OCI-M2 (cell line): ENCODE measurements around the gene YES1.
"Not testable (repeated sequence)": the region's sequence is repeated elsewhere in the genome, so short reads cannot be mapped to it uniquely, and the experiment has no call there.

Source experiments
- DNase-seq: peaks from one replicate; lab custom pipeline; 2025; ENCODE audit not compliant: unreplicated experiment; lab: John Stamatoyannopoulos, UW

YES1 gene

GRCh38 chr18:730692-731091, 81.3 kb downstream of the YES1 start:
- no peak for DNase-seq

- DNase-seq = not testable (repeated sequence)
These were observed 81.9 kb downstream of the YES1 start for GRCh38 chr18:730120-730519.

- DNase-seq = no peak
These were observed 86.4 kb downstream of the YES1 start for GRCh38 chr18:725646-726045.

- no peak for DNase-seq
These were observed 88.4 kb downstream of the YES1 start for GRCh38 chr18:723541-724080.

GRCh38 chr18:717003-717402, 95.0 kb downstream of the YES1 start:
- DNase-seq = no peak

GRCh38 chr18:715626-716025, 96.4 kb downstream of the YES1 start:
- DNase-seq = no peak

- no peak for DNase-seq
These were observed 98.9 kb downstream of the YES1 start for GRCh38 chr18:713135-713490.

- DNase-seq = no peak
These were observed 99.5 kb downstream of the YES1 start, which contains the start of gene ENOSF1 for GRCh38 chr18:712401-713134. Gene ENOSF1 (minus strand): TSS chr18:712630. CDS start chr18:712587, 43 bp downstream.

- DNase-seq = no peak
These were observed 100.2 kb downstream of the YES1 start for GRCh38 chr18:711657-712400.

- peak; percentile 29 for DNase-seq
These were observed 100.8 kb downstream of the YES1 start for GRCh38 chr18:711310-711656.

- DNase-seq = no peak
These were observed 101.4 kb downstream of the YES1 start for GRCh38 chr18:710418-711300.

- DNase-seq = no peak
These were observed 102.3 kb downstream of the YES1 start for GRCh38 chr18:709771-710170.

GRCh38 chr18:708096-708495, 103.9 kb downstream of the YES1 start:
- DNase-seq = no peak

GRCh38 chr18:706405-706804, 105.6 kb downstream of the YES1 start:
- DNase-seq = no peak

- no peak for DNase-seq
These were observed 108.7 kb downstream of the YES1 start for GRCh38 chr18:703213-703967.

- no peak for DNase-seq
These were observed 114.2 kb downstream of the YES1 start for GRCh38 chr18:697800-698199.

GRCh38 chr18:697012-697411, 115.0 kb downstream of the YES1 start:
- DNase-seq = no peak

- no peak for DNase-seq
These were observed 118.4 kb downstream of the YES1 start for GRCh38 chr18:693466-694187.

- no peak for DNase-seq
These were observed 119.2 kb downstream of the YES1 start for GRCh38 chr18:692824-693223.

- no peak for DNase-seq
These were observed 123.7 kb downstream of the YES1 start for GRCh38 chr18:688323-688722.
